NCI-H1436 (cell line): ENCODE data around the gene TRIM63.
A peak's percentile ranks its signal among the peaks of the same experiment; 100 is the strongest.
"Not testable (repeated sequence)": the region's sequence is repeated elsewhere in the genome, so short reads cannot be mapped to it uniquely, and the experiment has no call there.

Experiments
- DNase-seq: peaks from one replicate; lab custom pipeline; 2025; lab: John Stamatoyannopoulos, UW

TRIM63 gene

GRCh38 chr1:26067432-26067911, at the start of gene TRIM63:
TSS of gene TRIM63 (minus strand) at chr1:26067630. CDS start at chr1:26067494, 136 bp downstream.
- no peak for DNase-seq

GRCh38 chr1:26114165-26114927, 46.9 kb upstream of the TRIM63 start:
- DNase-seq: no peak

GRCh38 chr1:26112407-26112775, 45.0 kb upstream of the TRIM63 start:
- no peak for DNase-seq

GRCh38 chr1:26111530-26112406, 44.3 kb upstream of the TRIM63 start, which contains the start of gene PDIK1L:
TSS of gene PDIK1L (plus strand) at chr1:26111824. CDS start at chr1:26114309, 2,485 bp downstream.
- DNase-seq: peak; percentile 93

GRCh38 chr1:26110731-26111529, 43.5 kb upstream of the TRIM63 start:
- DNase-seq: peak; percentile 68

- no peak for DNase-seq
These were observed 42.1 kb upstream of the TRIM63 start for GRCh38 chr1:26109229-26110164.

- DNase-seq: not testable (repeated sequence)
These were observed 37.8 kb upstream of the TRIM63 start for GRCh38 chr1:26105226-26105548.

GRCh38 chr1:26102526-26102925, 35.1 kb upstream of the TRIM63 start:
- DNase-seq: no peak

GRCh38 chr1:26102119-26102518, 34.7 kb upstream of the TRIM63 start:
- no peak for DNase-seq

- not testable (repeated sequence) for DNase-seq
These were observed 32.8 kb upstream of the TRIM63 start for GRCh38 chr1:26100204-26100603.

GRCh38 chr1:26099780-26100179, 32.4 kb upstream of the TRIM63 start:
- DNase-seq: no peak

- no peak for DNase-seq
These were observed 31.2 kb upstream of the TRIM63 start for GRCh38 chr1:26098602-26099001.

- DNase-seq: no peak
These were observed 30.3 kb upstream of the TRIM63 start for GRCh38 chr1:26097696-26098095.

GRCh38 chr1:26096471-26096870, 29.0 kb upstream of the TRIM63 start:
- no peak for DNase-seq

GRCh38 chr1:26094677-26095383, 27.4 kb upstream of the TRIM63 start:
- no peak for DNase-seq

- no peak for DNase-seq
These were observed 26.7 kb upstream of the TRIM63 start for GRCh38 chr1:26094076-26094669.

- not testable (repeated sequence) for DNase-seq
These were observed 26.1 kb upstream of the TRIM63 start for GRCh38 chr1:26093569-26093968.

GRCh38 chr1:26092422-26092821, 25.0 kb upstream of the TRIM63 start:
- DNase-seq: no peak

- no peak for DNase-seq
These were observed 23.5 kb upstream of the TRIM63 start for GRCh38 chr1:26090893-26091292.

GRCh38 chr1:26089125-26089524, 21.7 kb upstream of the TRIM63 start:
- DNase-seq: no peak
